HG03354 (cell line): ENCODE data around the gene PCCB.
"Not testable (repeated sequence)": the region's sequence is repeated elsewhere in the genome, so short reads cannot be mapped to it uniquely, and the experiment has no call there.

Experiments used
- ATAC-seq: cut with Tn5 transposase; IDR thresholded peaks from one replicate; pipeline ENCODE4 v1.9.1; 2021; ENCODE audit warnings: mild to moderate bottlenecking; ENCODE audit not compliant: unreplicated experiment, poor library complexity, severe bottlenecking

Gene PCCB

DNA sequence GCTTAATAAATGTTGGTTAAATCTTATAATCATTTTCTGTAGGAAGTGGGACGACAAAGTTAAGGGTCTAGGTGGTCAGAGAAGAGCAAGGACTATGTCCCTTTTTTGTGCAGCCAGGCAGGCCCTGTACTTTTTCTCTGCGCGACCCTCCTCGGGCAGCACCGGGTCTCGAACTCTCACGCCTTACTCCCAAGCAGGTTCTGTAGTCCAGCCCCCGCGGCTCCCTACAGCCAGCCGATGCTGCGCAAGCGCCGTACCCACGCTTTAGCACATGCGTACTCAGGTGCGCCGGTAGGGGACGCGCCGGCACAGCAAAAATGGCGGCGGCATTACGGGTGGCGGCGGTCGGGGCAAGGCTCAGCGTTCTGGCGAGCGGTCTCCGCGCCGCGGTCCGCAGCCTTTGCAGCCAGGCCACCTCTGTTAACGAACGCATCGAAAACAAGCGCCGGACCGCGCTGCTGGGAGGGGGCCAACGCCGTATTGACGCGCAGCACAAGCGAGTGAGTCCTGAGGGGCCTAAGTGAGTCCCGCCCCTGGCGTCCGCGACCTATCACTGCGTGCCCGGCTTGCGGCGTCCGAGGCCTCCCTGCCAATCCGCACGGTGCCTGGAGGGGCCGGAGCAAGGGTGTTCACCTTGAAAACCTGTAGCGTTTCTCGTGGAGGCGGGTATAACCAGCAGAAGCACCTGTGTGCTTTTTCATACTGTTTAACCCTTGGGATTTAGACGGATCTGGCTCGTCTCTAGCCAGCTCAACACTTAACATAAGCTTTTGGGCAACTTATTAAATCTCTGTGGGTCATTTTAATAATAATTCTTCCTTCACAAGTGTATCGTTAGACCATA is at the start of gene PCCB:
TSS of gene PCCB (plus strand) at position 282 of the 844 bp plus-strand sequence. CDS start at position 318, 36 bp downstream.
- ATAC-seq: peak; percentile 99

DNA sequence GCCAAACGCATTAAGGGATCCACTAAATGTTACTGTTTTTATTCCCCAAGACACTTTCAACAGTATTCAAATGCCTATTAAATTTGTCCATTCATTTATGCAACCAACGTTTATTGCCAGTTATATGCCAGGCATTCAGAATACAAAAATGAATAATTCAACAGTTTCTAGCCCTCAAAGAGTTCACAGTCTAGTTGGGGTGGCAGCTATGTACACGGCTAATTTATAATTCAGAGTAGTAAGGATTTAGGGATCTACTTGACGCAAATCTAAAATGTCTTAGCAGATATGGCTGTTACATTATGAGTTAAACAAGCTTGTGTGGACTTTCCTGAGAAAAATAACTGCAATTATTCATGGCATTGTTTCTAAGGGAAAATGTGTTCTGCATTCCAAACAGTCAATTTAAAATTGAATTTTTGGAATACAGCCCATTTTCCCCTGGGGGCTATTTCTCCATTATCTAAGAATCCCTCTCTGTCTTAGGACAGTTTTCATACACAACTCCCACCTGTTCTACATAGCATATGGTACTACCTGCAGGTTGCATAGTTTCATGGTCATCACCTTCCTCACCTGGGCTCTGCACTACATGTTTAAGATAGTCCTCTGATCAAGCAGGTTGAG is 42.5 kb upstream of the PCCB start:
- ATAC-seq: no peak

DNA sequence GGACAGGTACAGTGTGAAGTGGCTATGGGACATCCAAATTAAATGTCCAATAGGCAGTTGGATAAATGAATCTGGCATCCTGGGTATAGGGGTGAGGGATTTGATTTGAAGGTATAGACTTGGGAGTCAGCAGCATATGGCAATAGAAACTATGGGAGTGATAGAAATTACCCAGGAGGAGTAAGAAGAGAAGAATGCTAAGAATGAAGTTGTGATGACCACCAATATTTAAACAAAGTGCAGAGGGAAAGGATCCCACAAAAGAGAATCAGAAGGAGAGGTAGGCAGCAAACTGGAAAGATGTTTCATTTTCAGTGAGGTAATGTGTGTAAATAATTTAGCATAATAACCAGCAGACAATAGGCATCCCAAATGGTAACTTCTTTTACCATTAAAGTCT is 40.2 kb upstream of the PCCB start:
- no peak for ATAC-seq

DNA sequence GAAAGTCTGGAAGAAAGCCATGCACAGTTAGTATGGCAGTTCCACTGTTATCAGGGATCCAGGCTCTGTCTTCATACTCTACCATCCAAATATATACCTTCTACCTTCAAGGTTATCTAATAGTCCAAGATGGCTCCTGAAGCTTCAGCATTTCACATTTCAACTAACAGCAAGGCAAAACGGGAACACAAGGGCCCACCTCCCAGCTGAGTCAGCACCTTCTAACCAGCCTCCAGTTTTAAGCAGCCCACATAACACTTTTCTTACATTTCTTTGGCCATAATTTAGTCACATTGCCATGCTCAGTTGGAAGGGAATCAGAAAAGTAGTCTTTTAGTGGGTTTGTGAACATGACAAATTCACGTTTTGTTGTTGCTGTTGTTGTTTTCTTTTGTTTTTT is 38.6 kb upstream of the PCCB start:
- no peak for ATAC-seq

DNA sequence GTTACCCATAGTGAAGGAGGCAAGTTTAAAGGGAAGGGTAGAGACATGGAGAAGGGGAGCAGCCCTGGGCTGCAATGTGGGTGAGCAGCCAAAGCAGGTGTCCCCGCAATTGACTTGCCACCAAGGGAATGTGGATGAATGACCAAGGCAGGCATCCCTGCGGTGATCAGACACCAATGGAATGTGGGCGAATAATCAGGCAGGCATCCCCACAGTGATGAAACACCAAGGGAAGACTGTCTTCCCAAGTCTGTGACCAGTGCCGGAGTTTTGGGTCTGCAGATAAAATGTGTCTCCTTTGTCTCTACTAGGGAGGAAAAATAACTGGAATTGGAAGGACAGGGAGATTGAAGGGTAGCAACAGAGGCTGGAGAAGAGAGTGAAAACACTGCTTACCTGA is 27.4 kb upstream of the PCCB start:
- ATAC-seq: not testable (repeated sequence)

DNA sequence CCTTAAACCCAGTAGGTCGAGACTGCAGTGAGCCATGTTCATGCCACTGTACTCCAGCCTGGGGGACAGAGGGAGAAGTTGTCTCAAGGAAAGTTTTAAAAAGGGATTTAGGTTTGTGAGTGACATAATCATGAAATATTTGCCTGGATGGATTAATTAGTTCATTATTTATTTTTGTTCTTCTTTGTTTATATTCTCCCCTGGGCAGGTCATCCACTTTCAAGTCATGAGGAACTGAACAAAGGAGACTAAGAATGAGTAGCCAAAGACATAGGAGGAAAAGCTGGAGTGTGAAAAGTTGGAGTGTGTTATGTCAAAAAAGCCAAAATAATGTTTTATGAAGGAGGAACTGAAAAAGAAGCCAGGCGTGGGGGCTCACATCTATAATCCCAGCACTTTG is 17.7 kb upstream of the PCCB start:
- no peak for ATAC-seq

DNA sequence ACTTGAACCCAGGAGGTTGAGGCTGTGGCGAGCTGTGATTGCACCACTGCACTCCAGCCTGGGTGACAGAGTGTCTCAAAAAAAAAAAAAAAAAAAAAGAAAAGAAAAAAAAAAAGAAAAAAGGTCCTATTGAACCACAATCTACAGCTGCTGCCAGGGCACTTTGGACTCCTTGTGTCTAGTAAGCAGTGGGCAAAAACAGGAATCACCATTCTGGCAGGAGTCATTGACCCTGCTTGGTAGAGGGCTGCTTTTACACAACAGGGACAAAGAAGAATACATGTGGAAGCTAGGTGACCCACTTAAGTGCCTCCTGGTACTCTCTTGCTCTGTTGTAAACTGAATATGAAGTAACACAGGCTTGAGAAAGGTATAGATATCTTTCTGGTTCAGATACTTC is 14.6 kb upstream of the PCCB start:
- no peak for ATAC-seq

DNA sequence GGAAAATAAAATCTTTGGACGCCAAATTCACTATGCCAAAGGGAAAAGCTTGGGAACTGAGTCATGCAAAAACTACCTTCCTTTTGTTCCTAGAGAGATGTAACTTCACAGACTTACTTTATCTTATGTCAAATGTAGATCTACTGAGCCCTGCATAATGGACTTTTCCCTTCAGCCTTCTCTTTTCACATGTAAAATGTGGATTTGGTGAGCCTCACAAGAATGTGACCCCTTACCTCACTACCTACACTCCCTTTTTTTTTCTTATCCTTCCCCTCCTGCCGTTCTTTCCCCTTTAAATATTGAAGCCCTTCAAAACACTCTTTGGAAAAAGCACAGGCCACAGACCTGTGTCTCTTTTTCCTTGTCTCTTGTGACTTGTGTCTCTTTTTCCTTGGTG is 14.0 kb upstream of the PCCB start:
- ATAC-seq: no peak

DNA sequence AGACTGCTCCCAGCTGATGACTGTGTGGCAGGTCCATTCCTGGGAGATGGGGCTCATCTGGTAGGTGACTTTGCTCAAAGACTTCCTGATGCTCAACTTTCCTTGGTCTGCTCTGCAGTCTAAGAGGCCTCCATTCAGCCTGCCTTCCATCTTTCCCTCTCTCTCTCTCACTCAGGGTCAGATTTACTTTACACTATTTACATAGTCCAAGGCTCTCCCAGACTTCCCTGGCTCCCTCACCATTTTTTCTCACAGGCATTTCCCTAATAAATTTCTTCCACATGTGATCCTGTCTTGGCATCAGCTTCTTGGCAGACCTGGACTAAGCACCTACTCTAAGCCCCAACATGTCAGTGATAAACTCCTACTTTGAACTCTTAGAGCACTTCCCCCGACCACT is 13.0 kb upstream of the PCCB start:
- no peak for ATAC-seq

DNA sequence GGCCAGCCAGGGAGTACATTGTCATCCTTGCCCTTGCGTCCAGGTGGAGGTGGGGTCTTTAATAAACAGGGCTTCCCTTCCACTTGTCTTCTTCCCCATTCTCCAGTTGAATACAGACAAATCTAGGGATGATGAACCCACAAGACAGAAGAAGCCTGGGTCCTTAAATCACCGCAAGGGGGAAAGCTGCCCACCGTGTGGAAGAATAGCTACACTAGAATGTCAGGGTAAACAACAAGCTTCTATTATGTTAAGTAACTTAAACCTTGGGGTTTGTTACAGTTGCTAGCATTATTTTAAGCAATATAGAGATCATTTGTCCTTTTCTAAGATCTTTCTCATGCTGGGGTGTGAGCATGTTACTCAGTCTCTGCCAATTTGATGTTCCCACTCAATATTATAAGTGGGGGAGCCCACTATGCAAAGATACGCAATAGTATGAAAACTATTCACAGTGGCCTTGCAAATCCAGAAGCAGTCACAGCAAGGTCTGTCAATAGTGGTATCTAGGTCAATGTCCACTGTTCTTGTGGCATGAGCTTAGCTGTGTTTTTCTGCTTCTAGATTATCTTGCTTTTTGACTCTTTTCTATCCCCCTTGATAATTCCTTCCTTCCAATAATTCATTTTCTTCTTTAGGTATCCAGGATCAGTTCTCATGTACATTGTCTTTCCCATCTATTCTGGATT is 12.0 kb upstream of the PCCB start:
- ATAC-seq: no peak

DNA sequence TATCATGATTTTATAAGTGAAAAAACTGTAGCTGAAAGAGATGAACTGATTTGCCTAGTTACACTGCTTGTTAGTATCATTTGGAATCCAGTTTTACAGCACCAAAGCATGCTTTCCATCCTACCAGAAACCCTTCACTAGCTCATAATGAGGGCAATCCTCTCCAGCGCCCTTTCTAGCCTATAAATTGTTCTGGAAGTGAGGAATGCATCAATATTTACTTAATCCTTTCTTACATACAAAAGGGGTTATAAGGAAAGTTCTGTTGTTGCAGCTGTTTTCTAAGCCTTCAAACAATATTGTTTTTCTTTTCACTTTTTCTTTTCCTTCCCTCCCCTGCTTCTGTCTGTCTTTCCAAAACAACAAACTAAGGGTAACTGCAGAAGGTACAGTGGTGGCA is 11.0 kb upstream of the PCCB start:
- no peak for ATAC-seq

DNA sequence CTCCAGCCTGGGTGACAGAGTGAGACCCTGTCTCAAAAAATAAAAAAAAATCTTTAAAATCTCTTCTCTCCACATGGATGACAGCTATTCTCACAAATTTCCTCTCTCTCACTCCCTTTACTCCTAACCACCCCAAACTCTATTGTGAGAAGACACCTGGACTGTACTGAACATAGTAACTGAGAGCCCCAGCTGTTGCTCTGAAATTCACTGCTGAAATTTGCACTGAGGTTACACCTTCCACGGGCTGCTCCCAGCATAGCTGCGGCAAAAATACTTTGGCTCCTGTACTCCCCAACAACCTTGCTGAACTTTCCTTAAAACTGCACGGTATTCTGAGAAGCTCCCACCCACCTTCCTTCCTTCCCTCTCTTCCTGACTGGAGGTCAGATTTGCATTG is 4.4 kb upstream of the PCCB start:
- no peak for ATAC-seq

DNA sequence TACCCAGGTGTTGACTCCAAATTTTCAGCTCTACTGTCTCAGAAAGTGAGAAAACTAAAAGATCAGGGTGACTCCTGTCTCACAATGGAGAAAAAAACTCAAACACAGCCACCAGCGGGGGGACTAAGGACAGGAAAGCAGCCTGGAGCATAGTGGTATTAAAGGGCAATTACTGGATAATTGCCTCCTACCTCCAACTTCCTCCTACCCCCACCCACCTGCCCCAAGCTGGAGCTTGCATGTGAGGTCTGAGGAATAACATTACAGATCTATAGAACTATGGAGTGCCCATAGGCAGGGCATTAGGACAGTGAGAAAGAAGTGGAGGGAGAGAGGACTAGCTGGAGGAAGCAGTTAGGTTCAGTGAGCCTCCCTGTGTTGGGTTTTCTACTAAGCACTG is 2.7 kb upstream of the PCCB start:
- no peak for ATAC-seq

DNA sequence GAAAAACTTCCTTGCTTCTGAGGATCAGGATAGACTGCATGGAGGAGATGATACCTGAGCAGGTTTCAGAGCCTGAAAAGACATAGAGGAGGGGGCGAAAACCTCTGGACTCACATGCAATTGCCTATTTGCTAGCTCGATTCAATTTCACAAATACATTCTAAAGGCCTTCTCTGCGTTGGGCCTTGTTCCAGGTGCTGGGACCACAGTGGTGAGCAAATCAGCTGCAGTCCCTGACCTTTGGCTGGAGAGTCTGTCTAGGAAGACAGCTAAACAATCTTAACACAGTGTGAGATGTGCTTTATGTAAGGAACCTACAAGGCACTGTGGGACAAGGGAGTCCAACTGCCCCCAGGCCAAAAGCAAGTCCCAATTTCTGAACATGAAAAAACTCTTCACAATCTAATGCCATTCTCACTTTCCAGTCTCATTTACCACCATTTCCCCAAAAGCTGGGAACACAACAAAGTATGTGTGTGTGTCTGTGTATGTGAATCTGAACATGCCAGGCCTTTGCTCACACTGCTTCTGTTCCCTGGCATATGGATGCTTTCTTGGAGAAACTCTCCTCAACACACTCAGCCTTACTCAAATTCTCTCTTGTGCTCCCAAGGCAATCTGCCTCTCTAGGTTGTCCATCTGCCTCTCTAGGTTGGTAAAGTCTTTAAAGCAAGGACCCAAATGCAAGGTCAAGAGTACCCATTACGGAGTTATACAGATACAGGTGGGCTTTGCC is 2.1 kb upstream of the PCCB start:
- ATAC-seq: no peak

DNA sequence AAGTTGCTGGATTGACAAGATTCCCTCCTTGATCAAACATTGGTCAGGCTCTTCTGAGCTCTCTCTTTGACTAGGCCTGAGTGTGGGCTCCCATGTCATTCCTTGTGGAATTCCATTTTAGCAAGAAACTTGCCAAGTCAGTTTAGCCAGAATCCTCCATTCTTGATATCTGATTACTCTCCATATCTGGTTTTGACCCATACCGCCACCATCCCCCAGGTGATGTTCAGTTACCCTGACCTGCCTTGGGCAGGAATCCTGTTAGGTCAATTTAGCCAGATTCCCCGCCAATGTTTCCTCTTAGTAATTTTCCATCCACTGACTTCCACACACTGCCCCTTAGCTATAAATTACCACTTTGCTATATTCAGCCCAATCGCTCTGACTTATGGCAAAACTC is 1.0 kb upstream of the PCCB start:
- no peak for ATAC-seq

DNA sequence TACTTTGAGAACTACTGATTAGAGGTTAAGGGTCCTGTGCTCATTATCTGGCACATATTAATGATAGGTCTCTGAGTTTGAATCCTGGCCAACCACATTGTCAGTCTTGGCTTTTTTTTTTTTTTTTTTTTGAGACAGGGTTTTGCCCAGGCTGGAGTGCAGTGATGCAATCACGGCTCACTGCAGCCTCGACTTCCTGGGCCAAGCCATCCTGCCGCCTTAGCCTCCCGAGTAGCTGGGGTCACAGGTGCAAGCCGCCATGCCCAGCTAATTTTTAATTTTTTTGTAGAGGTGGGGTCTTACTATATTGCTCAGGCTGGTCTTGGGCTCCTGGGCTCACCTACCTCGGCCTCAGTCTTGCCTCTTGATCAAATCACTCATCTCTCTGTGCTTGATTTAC is 547 bp upstream of the PCCB start:
- no peak for ATAC-seq

DNA sequence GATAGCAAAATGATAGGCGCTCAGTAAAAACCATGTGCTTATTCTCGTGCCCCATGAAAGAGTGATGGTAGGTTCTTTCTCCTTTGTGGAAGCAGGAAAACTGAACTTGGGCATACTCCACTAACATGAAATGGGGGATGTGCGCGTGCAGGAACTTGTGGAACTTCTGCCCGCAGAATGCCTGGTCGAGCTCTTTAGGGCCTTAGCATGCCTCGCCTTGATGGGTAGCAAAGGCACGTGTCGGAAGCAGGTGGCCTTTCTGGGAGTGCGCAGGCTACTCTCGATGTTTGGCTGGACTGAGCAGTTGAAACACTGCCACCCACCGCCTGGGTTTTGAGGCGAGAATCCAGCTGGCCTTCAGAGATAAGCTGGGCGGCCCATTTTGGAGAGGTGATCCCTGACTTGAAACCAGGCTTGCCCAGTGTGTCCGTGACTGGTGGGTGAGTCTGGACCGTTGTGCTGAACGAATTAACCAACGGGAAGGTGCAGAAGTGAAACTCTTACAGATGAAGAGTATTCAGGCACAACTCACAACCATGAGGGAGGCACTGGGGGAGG is 842 bp downstream of the PCCB start:
- ATAC-seq: no peak

DNA sequence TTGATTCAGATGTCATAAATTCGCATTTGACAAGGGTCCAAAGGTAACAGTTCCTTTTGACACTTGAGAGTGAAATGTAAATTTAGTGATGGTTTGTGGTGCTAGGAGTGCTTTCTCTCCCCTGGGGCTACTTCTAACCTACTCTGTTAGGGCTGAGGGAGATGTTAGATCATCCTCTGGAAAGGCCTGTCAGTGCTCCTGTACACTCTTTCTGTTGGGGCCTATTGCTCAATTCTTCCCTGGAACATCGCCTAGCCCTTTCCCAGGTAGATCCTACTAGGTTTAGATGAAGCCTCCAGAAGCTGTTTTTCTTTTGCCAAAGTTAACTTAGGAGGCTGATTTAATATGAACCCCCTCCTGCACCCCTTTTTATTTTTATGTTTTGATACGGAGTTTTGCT is 1.4 kb downstream of the PCCB start:
- ATAC-seq: no peak

DNA sequence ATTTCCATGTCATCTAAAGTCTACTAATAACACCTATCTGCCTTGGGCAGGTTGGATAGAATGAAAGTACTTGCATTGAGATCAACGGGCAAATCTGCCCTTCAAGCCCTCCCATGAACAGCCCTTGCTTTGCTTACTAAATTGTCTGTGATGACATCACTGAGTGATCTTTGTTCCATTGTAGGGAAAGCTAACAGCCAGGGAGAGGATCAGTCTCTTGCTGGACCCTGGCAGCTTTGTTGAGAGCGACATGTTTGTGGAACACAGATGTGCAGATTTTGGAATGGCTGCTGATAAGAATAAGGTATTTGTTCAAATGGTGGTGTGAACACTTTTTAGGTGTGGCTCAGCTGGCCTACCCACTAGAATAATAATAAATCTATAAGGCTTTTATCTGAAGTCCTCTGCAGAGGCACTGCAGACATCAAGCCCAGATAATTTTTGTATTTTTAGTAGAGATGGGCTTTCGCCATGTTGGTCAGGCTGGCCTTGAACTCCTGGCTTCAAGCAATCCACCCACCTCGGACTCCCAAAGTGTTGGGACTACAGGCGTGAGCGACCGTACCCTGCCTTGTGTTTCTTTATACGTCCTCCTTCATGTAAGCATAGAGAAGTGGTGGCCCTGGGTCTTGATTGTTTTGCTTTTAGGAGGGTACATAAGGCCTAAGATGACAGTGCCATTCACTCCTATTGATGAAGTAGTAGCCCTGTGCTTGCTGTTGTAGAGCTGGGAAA is 5.7 kb downstream of the PCCB start:
- no peak for ATAC-seq
